ENCODE results near the gene SERBP1.

The SERBP1 gene

DNA sequence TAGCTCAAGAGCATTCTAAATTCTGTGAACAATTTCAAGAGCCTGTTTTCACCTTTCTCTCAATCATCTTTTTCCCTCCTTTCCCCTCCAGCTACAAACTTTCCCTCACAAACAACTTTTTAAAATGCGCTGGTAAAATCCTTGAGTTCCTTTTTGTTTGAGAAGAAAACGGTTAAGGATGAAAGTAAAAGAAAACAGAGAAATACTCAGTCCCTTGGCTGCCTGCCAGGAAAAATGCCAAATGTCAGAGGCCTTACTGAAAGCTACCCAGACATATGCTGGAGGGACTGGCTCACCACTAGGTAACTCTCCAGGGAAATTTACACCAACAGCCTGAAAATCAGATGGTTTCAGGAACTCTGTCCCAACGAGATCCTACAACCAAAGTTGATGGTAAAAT is 11.0 kb upstream of the SERBP1 start:
- no peaks in the 10 kb centered on the region for H4K20me1 ChIP-seq (ENCODE audit: control insufficient read depth, insufficient read depth, low read depth, low read length)
- H3K27me3 ChIP-seq (ENCODE audit: control insufficient read depth, low read length): no peaks in the 10 kb centered on the region; the same call in 1 of the 2 replicates
- no peaks in the 10 kb centered on the region for H3K9me3 ChIP-seq (ENCODE audit: control insufficient read depth, insufficient read depth, low read length)
- H3K9me2 ChIP-seq (replicated peaks; ENCODE audit: control insufficient read depth, low read length): no peaks in the 10 kb centered on the region
- H3K36me3 ChIP-seq (ENCODE audit: control insufficient read depth, low read length): no peaks in the 10 kb centered on the region
- no peaks in the 10 kb centered on the region for H3K4me1 ChIP-seq (ENCODE audit: control insufficient read depth, low read length)
- no peaks in the 10 kb centered on the region for H3K79me2 ChIP-seq (ENCODE audit: control insufficient read depth, low read length)
- no peaks in the 10 kb centered on the region for H3F3A ChIP-seq (ENCODE audit: control insufficient read depth, insufficient read depth)
- H3K4me3 ChIP-seq (ENCODE audit: low read length): no peak overlapping the region
- no peak overlapping the region for H3K27ac ChIP-seq (ENCODE audit: low read depth, low read length)
- no peak for TF ChIP-seq EZH2phosphoT487 (IDR thresholded peaks at IDR 0.05; ENCODE audit: borderline replicate concordance, low read length)
- TF ChIP-seq, protein P1, sequence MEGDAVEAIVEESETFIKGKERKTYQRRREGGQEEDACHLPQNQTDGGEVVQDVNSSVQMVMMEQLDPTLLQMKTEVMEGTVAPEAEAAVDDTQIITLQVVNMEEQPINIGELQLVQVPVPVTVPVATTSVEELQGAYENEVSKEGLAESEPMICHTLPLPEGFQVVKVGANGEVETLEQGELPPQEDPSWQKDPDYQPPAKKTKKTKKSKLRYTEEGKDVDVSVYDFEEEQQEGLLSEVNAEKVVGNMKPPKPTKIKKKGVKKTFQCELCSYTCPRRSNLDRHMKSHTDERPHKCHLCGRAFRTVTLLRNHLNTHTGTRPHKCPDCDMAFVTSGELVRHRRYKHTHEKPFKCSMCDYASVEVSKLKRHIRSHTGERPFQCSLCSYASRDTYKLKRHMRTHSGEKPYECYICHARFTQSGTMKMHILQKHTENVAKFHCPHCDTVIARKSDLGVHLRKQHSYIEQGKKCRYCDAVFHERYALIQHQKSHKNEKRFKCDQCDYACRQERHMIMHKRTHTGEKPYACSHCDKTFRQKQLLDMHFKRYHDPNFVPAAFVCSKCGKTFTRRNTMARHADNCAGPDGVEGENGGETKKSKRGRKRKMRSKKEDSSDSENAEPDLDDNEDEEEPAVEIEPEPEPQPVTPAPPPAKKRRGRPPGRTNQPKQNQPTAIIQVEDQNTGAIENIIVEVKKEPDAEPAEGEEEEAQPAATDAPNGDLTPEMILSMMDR (IDR thresholded peaks at IDR 0.05; ENCODE audit: low read depth, low read length, poor library complexity, severe bottlenecking): no peak
- no peak overlapping the region for H3K4me2 ChIP-seq (ENCODE audit: low read length)

DNA sequence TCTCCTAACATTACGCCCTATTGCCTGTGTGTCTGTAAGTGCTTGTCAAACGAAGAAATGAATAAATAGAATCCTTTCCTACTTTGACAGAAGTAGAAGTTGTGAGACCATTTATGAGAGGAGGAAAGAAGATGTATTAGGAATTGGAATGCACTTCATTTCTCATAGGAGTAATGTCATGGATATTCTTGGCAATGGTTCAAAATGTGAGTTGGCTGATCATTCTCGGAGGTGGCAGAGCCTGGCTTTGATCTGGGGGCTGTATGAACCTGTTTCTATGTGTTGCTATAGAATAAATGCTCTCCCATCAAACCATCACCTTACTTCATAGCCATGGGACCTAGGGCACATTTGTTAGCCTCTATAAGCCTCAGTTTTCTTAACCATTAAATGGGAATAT is 10.1 kb upstream of the SERBP1 start:
- no peaks in the 10 kb centered on the region for H3K4me1 ChIP-seq (ENCODE audit: control insufficient read depth, low read length)
- TF ChIP-seq, protein P1 (IDR thresholded peaks at IDR 0.05; ENCODE audit: low read depth, low read length, poor library complexity, severe bottlenecking): no peak
- H3K27ac ChIP-seq (ENCODE audit: low read depth, low read length): no peak overlapping the region
- H3K4me2 ChIP-seq (ENCODE audit: low read length): no peak overlapping the region
- no peaks in the 10 kb centered on the region for H3K9me2 ChIP-seq (replicated peaks; ENCODE audit: control insufficient read depth, low read length)
- H3K36me3 ChIP-seq (ENCODE audit: control insufficient read depth, low read length): no peaks in the 10 kb centered on the region
- no peaks in the 10 kb centered on the region for H4K20me1 ChIP-seq (ENCODE audit: control insufficient read depth, insufficient read depth, low read depth, low read length)
- H3K9me3 ChIP-seq (ENCODE audit: control insufficient read depth, insufficient read depth, low read length): no peaks in the 10 kb centered on the region
- no peaks in the 10 kb centered on the region for H3K27me3 ChIP-seq (ENCODE audit: control insufficient read depth, low read length)
- no peak overlapping the region for H3K4me3 ChIP-seq (ENCODE audit: low read length)
- H3K79me2 ChIP-seq (ENCODE audit: control insufficient read depth, low read length): no peaks in the 10 kb centered on the region
- no peaks in the 10 kb centered on the region for H3F3A ChIP-seq (ENCODE audit: control insufficient read depth, insufficient read depth)

DNA sequence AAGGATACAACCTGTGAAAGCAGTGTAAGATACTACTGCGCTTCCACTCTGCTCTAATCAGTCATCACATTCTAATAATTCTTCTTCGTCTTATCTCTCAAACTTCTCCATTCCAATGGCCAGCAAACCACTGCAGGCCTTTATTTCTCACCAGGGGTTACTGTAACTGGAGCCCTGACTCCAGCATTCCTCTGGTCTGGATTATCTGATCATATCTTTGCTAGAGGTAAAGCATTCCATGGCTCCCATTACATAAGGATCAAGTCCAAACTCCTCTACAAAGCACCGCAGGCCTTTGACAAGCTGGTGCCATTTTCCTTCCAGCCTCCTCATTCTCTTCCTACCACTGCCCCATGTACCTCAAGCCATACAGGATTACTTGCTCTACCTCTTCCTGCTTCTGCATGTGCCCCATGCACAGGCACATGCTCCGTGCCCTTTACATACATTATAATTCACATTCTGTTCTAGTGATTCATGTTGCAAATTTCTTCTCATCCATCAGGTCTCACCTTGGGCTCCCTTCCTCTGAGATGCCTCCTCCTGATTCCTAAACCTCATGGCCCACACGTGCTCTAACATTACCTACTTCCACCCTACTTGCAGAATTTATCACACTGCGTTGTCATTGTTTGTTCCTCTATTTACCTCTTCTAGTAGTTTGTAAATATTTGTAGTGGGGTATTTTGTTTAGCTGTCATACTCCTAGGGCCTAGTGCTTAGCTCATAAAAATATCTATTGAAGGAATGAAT is 9.3 kb upstream of the SERBP1 start:
- no peak for TF ChIP-seq EZH2phosphoT487 (IDR thresholded peaks at IDR 0.05; ENCODE audit: borderline replicate concordance, low read length)
- TF ChIP-seq, protein P1 (IDR thresholded peaks at IDR 0.05; ENCODE audit: low read depth, low read length, poor library complexity, severe bottlenecking): no peak
- H3K4me3 ChIP-seq (ENCODE audit: low read length): no peak overlapping the region
- no peaks in the 10 kb centered on the region for H3K79me2 ChIP-seq (ENCODE audit: control insufficient read depth, low read length)
- H3K9me2 ChIP-seq (replicated peaks; ENCODE audit: control insufficient read depth, low read length): no peaks in the 10 kb centered on the region
- H3F3A ChIP-seq (ENCODE audit: control insufficient read depth, insufficient read depth): no peaks in the 10 kb centered on the region
- H3K27ac ChIP-seq (ENCODE audit: low read depth, low read length): no peak overlapping the region
- no peaks in the 10 kb centered on the region for H3K9me3 ChIP-seq (ENCODE audit: control insufficient read depth, insufficient read depth, low read length)
- H3K4me1 ChIP-seq (ENCODE audit: control insufficient read depth, low read length): peaks cover 1% of the 10 kb centered on the region; the same call in 1 of the 2 replicates
- no peaks in the 10 kb centered on the region for H3K36me3 ChIP-seq (ENCODE audit: control insufficient read depth, low read length)
- no peaks in the 10 kb centered on the region for H3K27me3 ChIP-seq (ENCODE audit: control insufficient read depth, low read length)
- H3K4me2 ChIP-seq (ENCODE audit: low read length): no peak overlapping the region
- no peaks in the 10 kb centered on the region for H4K20me1 ChIP-seq (ENCODE audit: control insufficient read depth, insufficient read depth, low read depth, low read length)
